ENCODE measurements around the gene CBFA2T2.

- TF ChIP-seq CTCF (conservative IDR thresholded peaks at IDR 0.05) (no peak), ZFX (IDR thresholded peaks at IDR 0.05) (no peak)
Observed at GRCh38 chr20:33443512-33444239, 46.2 kb upstream of the CBFA2T2 start, which contains the start of gene SNTA1.
